PFSK-1 (cell line): ENCODE data around the gene WRAP73.

Source experiments
- POLR2AphosphoS5 ChIP-seq: IDR thresholded peaks from 2 replicates; pipeline ENCODE4 v1.6.1; 2012; ENCODE audit warnings: low read depth, mild to moderate bottlenecking, control low read depth, low read length, moderate library complexity
- TAF1 ChIP-seq: IDR thresholded peaks from 2 replicates; pipeline ENCODE4 v1.6.1; 2012; ENCODE audit warnings: low read length, control low read depth, borderline replicate concordance; ENCODE audit not compliant: insufficient read depth

GRCh38 chr1:3598051-3598491 lies 51.8 kb downstream of the WRAP73 start:
- TF ChIP-seq POLR2AphosphoS5 = no peak
- no peak for TF ChIP-seq TAF1
